Measurements from ENCODE around the gene TNFSF4.

Gene TNFSF4

DNA sequence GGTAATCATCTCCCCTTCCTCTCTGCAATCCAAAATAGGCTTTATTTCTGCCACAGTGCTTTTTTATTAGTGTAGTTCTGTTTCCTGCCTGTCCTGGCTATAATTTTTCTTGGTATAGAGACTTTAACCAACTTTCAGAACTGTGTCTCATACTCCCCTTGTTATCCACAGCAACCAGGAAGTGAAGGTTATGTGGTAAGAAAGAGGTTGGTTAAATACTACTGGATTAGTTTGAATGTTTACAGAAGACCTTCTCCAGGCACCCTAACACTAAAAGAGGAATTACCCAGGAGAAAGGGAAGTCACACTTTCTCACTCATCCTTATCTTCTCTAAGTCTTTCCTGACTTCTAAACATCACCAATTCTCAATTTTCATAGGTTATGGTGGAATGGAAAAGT is 17.8 kb upstream of the TNFSF4 start:
- TF ChIP-seq, protein P1, sequence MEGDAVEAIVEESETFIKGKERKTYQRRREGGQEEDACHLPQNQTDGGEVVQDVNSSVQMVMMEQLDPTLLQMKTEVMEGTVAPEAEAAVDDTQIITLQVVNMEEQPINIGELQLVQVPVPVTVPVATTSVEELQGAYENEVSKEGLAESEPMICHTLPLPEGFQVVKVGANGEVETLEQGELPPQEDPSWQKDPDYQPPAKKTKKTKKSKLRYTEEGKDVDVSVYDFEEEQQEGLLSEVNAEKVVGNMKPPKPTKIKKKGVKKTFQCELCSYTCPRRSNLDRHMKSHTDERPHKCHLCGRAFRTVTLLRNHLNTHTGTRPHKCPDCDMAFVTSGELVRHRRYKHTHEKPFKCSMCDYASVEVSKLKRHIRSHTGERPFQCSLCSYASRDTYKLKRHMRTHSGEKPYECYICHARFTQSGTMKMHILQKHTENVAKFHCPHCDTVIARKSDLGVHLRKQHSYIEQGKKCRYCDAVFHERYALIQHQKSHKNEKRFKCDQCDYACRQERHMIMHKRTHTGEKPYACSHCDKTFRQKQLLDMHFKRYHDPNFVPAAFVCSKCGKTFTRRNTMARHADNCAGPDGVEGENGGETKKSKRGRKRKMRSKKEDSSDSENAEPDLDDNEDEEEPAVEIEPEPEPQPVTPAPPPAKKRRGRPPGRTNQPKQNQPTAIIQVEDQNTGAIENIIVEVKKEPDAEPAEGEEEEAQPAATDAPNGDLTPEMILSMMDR (IDR thresholded peaks at IDR 0.05; ENCODE audit: low read depth, low read length) = no peak
- H3K36me3 ChIP-seq = no peaks in the 10 kb centered on the region
- H3K4me3 ChIP-seq (ENCODE audit: low read depth, low read length) = no peak overlapping the region
- no peak for DNase-seq
- no peaks in the 10 kb centered on the region for H3K27me3 ChIP-seq (ENCODE audit: insufficient read depth, low read depth, severe bottlenecking)
- H3K9me3 ChIP-seq (ENCODE audit: severe bottlenecking) = peaks cover 9% of the 10 kb centered on the region
- H3K27ac ChIP-seq = no peak overlapping the region

DNA sequence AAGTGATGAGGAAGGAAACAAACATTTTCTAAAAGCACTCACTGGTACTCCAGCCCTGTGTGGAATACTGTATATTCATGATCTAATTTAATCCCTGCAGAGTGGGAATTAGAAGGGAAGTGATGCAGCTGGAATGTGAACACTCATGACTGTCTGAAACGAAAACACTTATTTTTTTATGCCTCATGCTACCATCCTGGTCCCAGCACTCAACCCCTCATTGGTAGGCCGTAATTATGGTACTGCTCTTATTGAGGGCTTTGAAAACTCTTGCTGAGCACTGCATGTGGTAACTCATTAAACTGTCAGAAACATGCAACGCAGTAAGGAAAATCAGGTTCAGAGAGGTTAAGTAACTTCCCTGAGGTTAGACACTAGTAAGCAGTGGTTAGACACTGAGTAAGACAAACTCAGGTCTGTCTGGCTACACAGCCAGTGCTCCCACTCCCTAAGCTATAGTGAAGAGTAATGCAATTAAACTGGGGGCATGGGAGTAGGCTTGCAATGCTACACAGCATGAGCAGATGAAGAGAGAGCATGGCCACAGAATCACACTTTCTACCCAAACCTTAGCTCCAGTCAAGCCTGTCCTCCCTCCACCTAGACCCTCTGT is 17.3 kb upstream of the TNFSF4 start:
- Histone ChIP-seq H3K27ac (no peak overlapping the region), H3K36me3 (no peaks in the 10 kb centered on the region), H3K27me3 (ENCODE audit: insufficient read depth, low read depth, severe bottlenecking) (no peaks in the 10 kb centered on the region), H3K9me3 (ENCODE audit: severe bottlenecking) (peaks cover 9% of the 10 kb centered on the region), H3K4me3 (ENCODE audit: low read depth, low read length) (no peak overlapping the region)
- no peak for DNase-seq
- TF ChIP-seq, protein P1 (IDR thresholded peaks at IDR 0.05; ENCODE audit: low read depth, low read length) = no peak

DNA sequence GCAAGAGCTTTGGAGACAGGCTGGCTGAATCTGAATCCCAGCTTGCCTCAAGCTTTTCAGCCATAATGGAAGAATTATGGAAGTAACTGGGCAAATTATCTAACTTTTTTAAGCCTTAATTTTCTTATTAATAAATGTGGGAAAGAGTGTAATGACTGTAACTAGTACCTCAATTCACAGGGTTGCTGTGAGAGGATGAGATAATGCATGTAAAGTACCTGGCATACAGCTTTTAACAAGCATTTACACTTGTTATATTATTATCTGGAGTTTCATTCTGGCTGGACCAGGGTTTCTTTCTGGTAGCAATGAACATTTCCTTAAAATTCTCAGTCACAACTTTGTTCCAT is 15.9 kb upstream of the TNFSF4 start:
- no peaks in the 10 kb centered on the region for H3K36me3 ChIP-seq
- TF ChIP-seq, protein P1 (IDR thresholded peaks at IDR 0.05; ENCODE audit: low read depth, low read length) = no peak

DNA sequence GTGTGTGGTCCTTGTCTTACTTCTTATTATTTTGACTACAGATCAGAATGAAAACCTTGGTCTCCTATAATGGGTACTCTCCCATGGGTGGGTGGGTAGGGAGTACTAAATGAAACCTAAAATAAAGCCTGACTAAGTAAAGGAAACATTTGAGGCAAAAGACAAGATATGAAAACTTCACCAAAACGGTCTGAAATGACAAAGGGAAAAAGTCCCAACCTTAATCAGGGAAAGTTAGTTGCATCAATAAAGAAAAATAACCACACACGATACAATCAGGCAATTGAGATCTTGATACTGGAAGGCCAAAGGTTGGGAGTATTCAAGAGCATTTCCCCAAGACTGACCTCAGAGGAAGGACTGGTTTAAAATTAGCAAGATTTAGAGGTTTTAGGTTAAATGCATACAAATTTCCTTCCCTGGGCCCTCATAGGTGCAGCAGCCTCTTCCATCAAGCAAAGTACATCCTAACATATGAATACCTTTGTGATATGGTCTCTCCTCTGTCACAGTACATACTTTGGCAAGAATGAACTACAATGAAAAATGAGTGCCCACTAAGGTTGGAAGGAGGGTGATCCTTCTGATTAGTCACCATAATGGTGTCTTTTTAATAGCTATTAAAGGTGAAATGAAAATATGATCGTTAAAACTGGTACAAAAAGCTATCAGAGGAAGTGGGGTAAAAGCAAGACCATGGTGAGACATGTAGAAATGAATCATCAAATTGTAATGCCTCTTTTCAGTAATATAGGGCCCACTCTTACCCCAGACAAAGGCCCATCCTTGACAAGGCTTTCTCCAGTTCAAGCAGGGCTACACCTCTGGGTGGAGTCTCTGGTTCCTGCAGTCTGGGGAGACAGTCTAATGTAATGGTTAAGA is 15.3 kb upstream of the TNFSF4 start:
- H3K36me3 ChIP-seq = no peaks in the 10 kb centered on the region
- H3K27ac ChIP-seq = no peak overlapping the region
- TF ChIP-seq, protein P1 (IDR thresholded peaks at IDR 0.05; ENCODE audit: low read depth, low read length) = no peak
- H3K9me3 ChIP-seq (ENCODE audit: severe bottlenecking) = peaks cover 2% of the 10 kb centered on the region
- H3K27me3 ChIP-seq (ENCODE audit: insufficient read depth, low read depth, severe bottlenecking) = no peaks in the 10 kb centered on the region
- DNase-seq = no peak
- no peak overlapping the region for H3K4me3 ChIP-seq (ENCODE audit: low read depth, low read length)

More for the DNA sequence above, 15.9 kb upstream of the TNFSF4 start:
- no peak overlapping the region for H3K4me3 ChIP-seq (ENCODE audit: low read depth, low read length)
- no peaks in the 10 kb centered on the region for H3K27me3 ChIP-seq (ENCODE audit: insufficient read depth, low read depth, severe bottlenecking)
- peaks cover 8% of the 10 kb centered on the region for H3K9me3 ChIP-seq (ENCODE audit: severe bottlenecking)
- no peak overlapping the region for H3K27ac ChIP-seq
- no peak for DNase-seq

DNA sequence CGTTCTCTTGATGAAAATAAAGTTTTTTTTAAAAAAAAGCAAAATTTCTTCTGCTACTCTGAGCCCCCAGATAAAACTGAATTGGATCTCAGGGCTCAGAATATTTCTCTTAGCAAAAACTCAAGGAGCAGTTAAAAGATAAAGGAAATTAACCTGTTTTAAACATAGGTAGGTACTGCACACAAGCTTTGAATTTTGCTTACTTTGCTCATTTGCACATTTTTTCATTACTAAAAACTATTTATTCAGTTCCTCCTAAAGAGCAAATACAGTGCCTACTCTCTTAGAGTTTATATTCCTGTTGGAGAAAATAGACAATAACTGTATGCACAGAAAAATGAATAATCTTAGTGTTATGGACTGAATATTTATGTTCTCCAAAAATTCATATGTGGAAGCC is 13.0 kb upstream of the TNFSF4 start:
- Histone ChIP-seq H3K36me3 (no peaks in the 10 kb centered on the region), H3K4me3 (ENCODE audit: low read depth, low read length) (no peak overlapping the region), H3K27ac (no peak overlapping the region), H3K27me3 (ENCODE audit: insufficient read depth, low read depth, severe bottlenecking) (no peaks in the 10 kb centered on the region), H3K9me3 (ENCODE audit: severe bottlenecking) (no peaks in the 10 kb centered on the region)
- TF ChIP-seq, protein P1 (IDR thresholded peaks at IDR 0.05; ENCODE audit: low read depth, low read length) = no peak
- no peak for DNase-seq

Data from WERI-Rb-1 (cell line).